BE2C (cell line): ENCODE results near the gene IDNK.

ENCODE experiments used
- DNase-seq: peaks from one replicate; pipeline ENCODE4 v3.0.0-alpha.2; 2020
- H3K27me3 ChIP-seq: fragments of 250-450 bp; sonication (Bioruptor Pico); 2 replicates; pipeline ENCODE4 v1.5.1; 2020; ENCODE audit warnings: mild to moderate bottlenecking
- H3K36me3 ChIP-seq: fragments of 250-450 bp; sonication (Bioruptor Pico); 2 replicates; pipeline ENCODE4 v1.5.1; 2020; ENCODE audit warnings: mild to moderate bottlenecking
- H3K4me1 ChIP-seq: fragments of 250-450 bp; sonication (Bioruptor Pico); 2 replicates; pipeline ENCODE4 v1.5.1; 2020
- H3K4me3 ChIP-seq: 2 replicates; pipeline ENCODE4 v1.5.1; 2011; ENCODE audit warnings: low read depth, low read length
- H3K9me3 ChIP-seq: fragments of 250-450 bp; sonication (Bioruptor Pico); 2 replicates; pipeline ENCODE4 v1.5.1; 2020
- CTCF ChIP-seq: IDR thresholded peaks from 2 replicates; pipeline ENCODE4 v1.5.1; 2012; ENCODE audit warnings: mild to moderate bottlenecking, low read depth, low read length

Gene IDNK

GRCh38 chr9:83651558-83651957 lies 28.6 kb downstream of the IDNK start:
- Histone ChIP-seq H3K27me3 (no peaks in the 10 kb centered on the region), H3K36me3 (peaks cover 55% of the 10 kb centered on the region), H3K9me3 (no peaks in the 10 kb centered on the region), H3K4me1 (peaks cover 10% of the 10 kb centered on the region), H3K4me3 (no peak overlapping the region)
- DNase-seq, result no peak
- TF ChIP-seq CTCF, result no peak

- no peaks in the 10 kb centered on the region for H3K27me3 ChIP-seq
- no peak for DNase-seq
- peaks cover 61% of the 10 kb centered on the region for H3K36me3 ChIP-seq
- H3K4me1 ChIP-seq, result peaks cover 10% of the 10 kb centered on the region
- no peak for TF ChIP-seq CTCF
- no peak overlapping the region for H3K4me3 ChIP-seq
- H3K9me3 ChIP-seq, result no peaks in the 10 kb centered on the region
Measured at GRCh38 chr9:83652433-83652832, 29.5 kb downstream of the IDNK start.

- H3K4me1 ChIP-seq, result no peaks in the 10 kb centered on the region; the same call in 1 of the 2 replicates
- TF ChIP-seq CTCF, result no peak
- H3K27me3 ChIP-seq, result no peaks in the 10 kb centered on the region
- DNase-seq, result no peak
- H3K4me3 ChIP-seq, result no peak overlapping the region
- peaks cover 83% of the 10 kb centered on the region for H3K36me3 ChIP-seq
- no peaks in the 10 kb centered on the region for H3K9me3 ChIP-seq
Measured at GRCh38 chr9:83655433-83655832, 32.5 kb downstream of the IDNK start.

- no peak for DNase-seq
- TF ChIP-seq CTCF, result no peak
- H3K9me3 ChIP-seq, result no peaks in the 10 kb centered on the region
- no peaks in the 10 kb centered on the region for H3K27me3 ChIP-seq
- H3K4me3 ChIP-seq, result no peak overlapping the region
- no peaks in the 10 kb centered on the region for H3K4me1 ChIP-seq
- H3K36me3 ChIP-seq, result peaks cover 86% of the 10 kb centered on the region
Measured at GRCh38 chr9:83656032-83656680, 33.2 kb downstream of the IDNK start.

- Histone ChIP-seq H3K4me3 (no peak overlapping the region), H3K4me1 (no peaks in the 10 kb centered on the region), H3K27me3 (no peaks in the 10 kb centered on the region), H3K9me3 (no peaks in the 10 kb centered on the region), H3K36me3 (peaks cover 86% of the 10 kb centered on the region)
- TF ChIP-seq CTCF, result no peak
- no peak for DNase-seq
Measured at GRCh38 chr9:83656952-83657351, 34.0 kb downstream of the IDNK start.

GRCh38 chr9:83662933-83663332 lies 40.0 kb downstream of the IDNK start:
- TF ChIP-seq CTCF, result no peak
- Histone ChIP-seq H3K4me3 (no peak overlapping the region), H3K9me3 (no peaks in the 10 kb centered on the region), H3K36me3 (peaks cover 73% of the 10 kb centered on the region), H3K4me1 (no peaks in the 10 kb centered on the region), H3K27me3 (no peaks in the 10 kb centered on the region)
- no peak for DNase-seq
